SK-N-SH (cell line): ENCODE measurements around the gene PIP4P1. TPM values are rescaled to one million over a fixed set of nuclear protein-coding genes. Genes with fewer than 3 reads are reported as not detected.

Source experiments
- CHD2 ChIP-seq: fragments of 150-350 bp; IDR thresholded peaks from 2 replicates; pipeline ENCODE4 v1.6.1; 2018; ENCODE audit warnings: low read length; ENCODE audit not compliant: partially characterized antibody
- CTCF ChIP-seq: fragments of 200-600 bp; sonication (generic); IDR thresholded peaks from 2 replicates; pipeline ENCODE4 v1.6.1; 2017; ENCODE audit warnings: antibody characterized with exemption, mild to moderate bottlenecking, moderate library complexity
- ELF1 ChIP-seq: IDR thresholded peaks from 2 replicates; pipeline ENCODE4 v1.4.0; 2012
- EZH2phosphoT487 ChIP-seq: fragments of 200-600 bp; sonication (generic); IDR thresholded peaks from 2 replicates; pipeline ENCODE4 v1.6.1; 2017; ENCODE audit warnings: low read depth, mixed run types, mild to moderate bottlenecking, antibody characterized with exemption, moderate library complexity, borderline replicate concordance
- FOSL2 ChIP-seq: IDR thresholded peaks from 2 replicates; pipeline ENCODE4 v1.4.0; 2012; ENCODE audit warnings: low read depth, mild to moderate bottlenecking, moderate library complexity, borderline replicate concordance
- FOXJ3 ChIP-seq: sonication (generic); formaldehyde crosslinking; IDR thresholded peaks from 2 replicates; pipeline ENCODE4 v1.5.1; 2020; ENCODE audit warnings: mild to moderate bottlenecking, missing genetic modification reagents
- FOXM1 ChIP-seq: IDR thresholded peaks from 2 replicates; pipeline ENCODE4 v1.4.0; 2012; ENCODE audit warnings: low read depth, mild to moderate bottlenecking
- GABPA ChIP-seq: IDR thresholded peaks from 2 replicates; pipeline ENCODE4 v1.4.0; 2012; ENCODE audit warnings: low read depth, mild to moderate bottlenecking
- JUND ChIP-seq: IDR thresholded peaks from 2 replicates; pipeline ENCODE4 v1.4.0; 2012
- MAX ChIP-seq: IDR thresholded peaks from 2 replicates; pipeline ENCODE4 v1.4.0; 2012; ENCODE audit warnings: low read depth
- MEF2A ChIP-seq: IDR thresholded peaks from 2 replicates; pipeline ENCODE4 v1.4.0; 2012; ENCODE audit warnings: low read depth, borderline replicate concordance
- NFIC ChIP-seq: IDR thresholded peaks from 2 replicates; pipeline ENCODE4 v1.4.0; 2012; ENCODE audit warnings: borderline replicate concordance
- PBX3 ChIP-seq: IDR thresholded peaks from 2 replicates; pipeline ENCODE4; 2012
- POLR2AphosphoS5 ChIP-seq: IDR thresholded peaks from 2 replicates; pipeline ENCODE4 v1.6.1; 2012; ENCODE audit warnings: low read depth, low read length
- RAD21 ChIP-seq: IDR thresholded peaks from 2 replicates; pipeline ENCODE4 v1.6.1; 2012; ENCODE audit warnings: mild to moderate bottlenecking, low read length
- RFX5 ChIP-seq: IDR thresholded peaks from 2 replicates; pipeline ENCODE4 v1.6.1; 2012; ENCODE audit warnings: mild to moderate bottlenecking, improper control_type of control experiment, low read length
- RXRA ChIP-seq: IDR thresholded peaks from 2 replicates; pipeline ENCODE4 v1.4.0; 2012; ENCODE audit warnings: low read depth, mild to moderate bottlenecking, borderline replicate concordance
- SIN3A ChIP-seq: IDR thresholded peaks from 2 replicates; pipeline ENCODE4 v1.6.1; 2012; ENCODE audit warnings: low read depth, mild to moderate bottlenecking, low read length, moderate library complexity, borderline replicate concordance
- SMC3 ChIP-seq: IDR thresholded peaks from 2 replicates; pipeline ENCODE4 v1.6.1; 2012; ENCODE audit warnings: low read depth, low read length, improper control_type of control experiment
- TAF1 ChIP-seq: IDR thresholded peaks from 2 replicates; pipeline ENCODE4 v1.6.1; 2012; ENCODE audit warnings: low read depth, mild to moderate bottlenecking, low read length, moderate library complexity, borderline replicate concordance
- TCF12 ChIP-seq: IDR thresholded peaks from 2 replicates; pipeline ENCODE4 v1.4.0; 2012
- TEAD4 ChIP-seq: IDR thresholded peaks from 2 replicates; pipeline ENCODE4 v1.4.0; 2012; ENCODE audit warnings: mild to moderate bottlenecking, borderline replicate concordance; ENCODE audit not compliant: insufficient read depth
- USF1 ChIP-seq: IDR thresholded peaks from 2 replicates; pipeline ENCODE4 v1.4.0; 2012; ENCODE audit warnings: low read depth, borderline replicate concordance
- USF2 ChIP-seq: fragments of 150-350 bp; IDR thresholded peaks from 2 replicates; pipeline ENCODE4 v1.6.1; 2017; ENCODE audit warnings: antibody characterized with exemption, low read length, low read depth, borderline replicate concordance
- YY1 ChIP-seq: IDR thresholded peaks from 2 replicates; pipeline ENCODE4 v1.4.0; 2012; ENCODE audit warnings: low read depth, mild to moderate bottlenecking
- ZBTB33 ChIP-seq: IDR thresholded peaks from 2 replicates; pipeline ENCODE4 v1.4.0; 2012; ENCODE audit warnings: low read depth, borderline replicate concordance
- polyA plus RNA-seq, 3 experiments: library from polyadenylated mRNA; depleted of rRNA; stranded (reverse); fragments of >200 nt; gene quantifications; 2 replicates each; pipeline ENCODE4 v1.2.3, GENCODE V29; 2012

PIP4P1 gene
- polyA plus RNA-seq, 1 of the 3 experiments (the other 2 are of a cell fraction) = 30.7 TPM

- TF ChIP-seq USF1 (no peak; the same call in 1 of the 2 replicates), ZBTB33 (0 out of 2 replicates have a peak, but pooled peaks have one; percentile 30), YY1 (no peak; the same call in 1 of the 2 replicates), NFIC (no peak), FOXM1 (no peak), FOSL2 (no peak), TEAD4 (no peak), RXRA (no peak), ELF1 (no peak), POLR2AphosphoS5 (no peak; the same call in 1 of the 2 replicates), SMC3 (no peak), CHD2 (peak; percentile 94), JUND (no peak), USF2 (no peak), RAD21 (no peak), MAX (no peak), GABPA (no peak), TCF12 (no peak), TAF1 (no peak), FOXJ3 (CRISPR knock-in tag) (no peak), EZH2phosphoT487 (no peak), RFX5 (no peak), SIN3A (no peak), PBX3 (no peak), CTCF (no peak), MEF2A (no peak)
These were observed 5.6 kb downstream of the PIP4P1 start (continued) for GRCh38 chr14:20455355-20456300.
